Panc1 (cell line): ENCODE data around the gene MAPKAPK3. TPM values are rescaled to one million over a fixed set of nuclear protein-coding genes. Genes with fewer than 3 reads are reported as not detected.

Source experiments
- ATAC-seq: fragments of 200-7000 bp; cut with Tn5 transposase; 2 replicates; pipeline ENCODE4 v1.9.1; 2020; ENCODE audit warnings: mild to moderate bottlenecking, moderate library complexity
- BruUV-seq: library from RNA; stranded (reverse); fragments of 400-500 nt; replicated peaks from 2 replicates; lab custom pipeline; 2021; lab: Mats Ljungman, UMichigan
- CTCF ChIA-PET: fragments of 300-600 bp; sonication (Branson Sonifier 250); formaldehyde crosslinking; loops from one replicate; lab custom pipeline; 2022; ENCODE audit warnings: antibody characterized with exemption; lab: Charles Lee
- POLR2A ChIA-PET: fragments of 300-600 bp; sonication (Branson Sonifier 250); formaldehyde crosslinking; loops from one replicate; lab custom pipeline; 2022; ENCODE audit warnings: antibody characterized with exemption; lab: Charles Lee
- DNase-seq: peaks from one replicate; pipeline ENCODE4 v3.0.0-alpha.2; 2010; ENCODE audit warnings: low read depth, low spot score
- H3K27ac ChIP-seq: 2 replicates; pipeline ENCODE4 v1.5.1; 2011; ENCODE audit warnings: mild to moderate bottlenecking, low read length, inconsistent platforms
- H3K27me3 ChIP-seq: fragments of 200-500 bp; sonication (Bioruptor generic); 2 replicates; pipeline ENCODE4 v1.6.0; 2014; ENCODE audit warnings: low read length, inconsistent platforms; ENCODE audit not compliant: control insufficient read depth, insufficient read depth
- H3K36me3 ChIP-seq: fragments of 200-500 bp; sonication (Bioruptor generic); 2 replicates; pipeline ENCODE4 v1.5.1; 2014; ENCODE audit warnings: inconsistent platforms, mild to moderate bottlenecking, low read length, moderate library complexity; ENCODE audit not compliant: control insufficient read depth, insufficient read depth
- H3K4me1 ChIP-seq: 2 replicates; pipeline ENCODE4 v1.5.1; 2011; ENCODE audit warnings: inconsistent platforms, mild to moderate bottlenecking, low read length, moderate library complexity; ENCODE audit not compliant: control insufficient read depth, insufficient read depth
- H3K4me3 ChIP-seq, 2 experiments: 2 replicates each; pipeline ENCODE4 v1.5.1; 2011 to 2012; ENCODE audit warnings: low read depth in 2 of 2, low read length in 2 of 2, mild to moderate bottlenecking in 2 of 2, inconsistent platforms in 1 of 2, moderate library complexity in 1 of 2
- H3K9me3 ChIP-seq: fragments of 200-500 bp; sonication (Bioruptor generic); 2 replicates; pipeline ENCODE4 v1.5.1; 2014; ENCODE audit warnings: low read depth, mild to moderate bottlenecking, inconsistent platforms, low read length, moderate library complexity; ENCODE audit not compliant: control insufficient read depth, insufficient read depth
- CTCF ChIP-seq: fragments of 450-650 bp; IDR thresholded peaks from 2 replicates; pipeline ENCODE4 v1.5.1; 2017; ENCODE audit warnings: mild to moderate bottlenecking
- POLR2AphosphoS5 ChIP-seq: IDR thresholded peaks from 2 replicates; pipeline ENCODE4 v1.6.1; 2012; ENCODE audit warnings: mild to moderate bottlenecking, low read depth, low read length, moderate library complexity
- REST ChIP-seq, 2 experiments: IDR thresholded peaks; 2 replicates each; pipeline ENCODE4 v1.6.1; 2011 to 2012; ENCODE audit warnings: low read depth in 2 of 2, control low read depth in 1 of 2, low read length in 1 of 2, mild to moderate bottlenecking in 1 of 2, moderate library complexity in 1 of 2; ENCODE audit not compliant: insufficient read depth in 1 of 2
- SIN3A ChIP-seq: IDR thresholded peaks from 2 replicates; pipeline ENCODE4 v1.6.1; 2012; ENCODE audit warnings: low read depth, mild to moderate bottlenecking, low read length, moderate library complexity, borderline replicate concordance; ENCODE audit not compliant: insufficient read depth
- TCF7L2 ChIP-seq: IDR thresholded peaks from 2 replicates; pipeline ENCODE4 v1.6.1; 2011; ENCODE audit warnings: mild to moderate bottlenecking, low read depth, low read length, inconsistent platforms
- in situ Hi-C: cut with HindIII; loops from 2 replicates; pipeline ENCODE4 v1.10.0; 2016; ENCODE audit warnings: low sequenced_read_pairs, low pct_unique_long_range_greater_than_20kb
- intact Hi-C: fragments of 100-400 bp; cut with micrococcal nuclease; formaldehyde crosslinking; loops from one replicate; pipeline ENCODE4 v1.10.0; 2022; ENCODE audit not compliant: unreplicated experiment
- total RNA-seq: library from RNA; stranded (reverse); gene quantifications from one replicate; pipeline ENCODE4 v1.2.1, GENCODE V29; 2021; ENCODE audit not compliant: unreplicated experiment

The MAPKAPK3 gene
- total RNA-seq, 1 experiment from 2014 or later, result 14.8 TPM

GRCh38 chr3:50572801-50573371 is 44.1 kb upstream of the MAPKAPK3 start:
- ATAC-seq, result no peak
- intact Hi-C loops (loop anchor here (1.0 kb wide), 1 partner anchor 40 kb away; no protein-coding TSS in a partner anchor), in situ Hi-C loops (no loop called here)
- CTCF ChIA-PET, result no interaction called here
- POLR2A ChIA-PET, result no interaction called here
- Histone ChIP-seq H3K36me3 (peaks cover 3% of the 10 kb centered on the region; the same call in 1 of the 2 replicates), H3K27me3 (no peaks in the 10 kb centered on the region), H3K4me3 (no peak overlapping the region), H3K9me3 (no peaks in the 10 kb centered on the region), H3K4me1 (peaks cover 4% of the 10 kb centered on the region), H3K27ac (no peak overlapping the region)
- DNase-seq, result no peak
- BruUV-seq, result no TSS peak
- no peak for TF ChIP-seq TCF7L2
- TF ChIP-seq SIN3A, result no peak
- TF ChIP-seq REST (IDR thresholded peaks at IDR 0.05; ENCODE audit: insufficient read depth in 1 of 2, low read depth in 2 of 2, low read length in 1 of 2), result no peak
- no peak for TF ChIP-seq CTCF
- TF ChIP-seq POLR2AphosphoS5, result no peak

GRCh38 chr3:50573566-50574443 is 43.1 kb upstream of the MAPKAPK3 start:
- CTCF ChIA-PET, result no interaction called here
- POLR2A ChIA-PET, result no interaction called here
- H3K27ac ChIP-seq, result no peak overlapping the region
- intact Hi-C loops (no loop called here), in situ Hi-C loops (no loop called here)
- no peak for ATAC-seq
- TF ChIP-seq TCF7L2 (no peak), REST (IDR thresholded peaks at IDR 0.05; ENCODE audit: insufficient read depth in 1 of 2, low read depth in 2 of 2, low read length in 1 of 2) (no peak)
- H3K27me3 ChIP-seq, result no peaks in the 10 kb centered on the region
- H3K4me3 ChIP-seq, result no peak overlapping the region
- DNase-seq, result no peak
- no peaks in the 10 kb centered on the region for H3K9me3 ChIP-seq
- no peaks in the 10 kb centered on the region for H3K4me1 ChIP-seq
- BruUV-seq, result no TSS peak
- peaks cover 3% of the 10 kb centered on the region; the same call in 1 of the 2 replicates for H3K36me3 ChIP-seq
